WTC11 (cell line): ENCODE data around the gene TMED9.

Source experiments
- ATF1 ChIP-seq: sonication (generic); formaldehyde crosslinking; IDR thresholded peaks from 2 replicates; pipeline ENCODE4 v1.8.1; 2023; ENCODE audit warnings: mild to moderate bottlenecking, moderate library complexity, missing genetic modification reagents
- ATF3 ChIP-seq: sonication (generic); formaldehyde crosslinking; conservative IDR thresholded peaks from 2 replicates; pipeline ENCODE4 v1.8.1; 2022; ENCODE audit warnings: mild to moderate bottlenecking, missing genetic modification reagents
- CBFB ChIP-seq: sonication (generic); formaldehyde crosslinking; IDR thresholded peaks from 2 replicates; pipeline ENCODE4 v1.8.1; 2022; ENCODE audit warnings: mild to moderate bottlenecking, low read depth, missing genetic modification reagents
- CTCF ChIP-seq: fragments of 200-600 bp; IDR thresholded peaks from 2 replicates; pipeline ENCODE4 v1.8.0; 2022; ENCODE audit warnings: antibody characterized with exemption
- MAX ChIP-seq: sonication (generic); formaldehyde crosslinking; IDR thresholded peaks from 2 replicates; pipeline ENCODE4 v1.8.0; 2022; ENCODE audit warnings: mild to moderate bottlenecking, missing genetic modification reagents
- NFYB ChIP-seq: sonication (generic); formaldehyde crosslinking; conservative IDR thresholded peaks from 2 replicates; pipeline ENCODE4 v1.8.0; 2022; ENCODE audit warnings: low read depth, missing genetic modification reagents
- PREB ChIP-seq: sonication (generic); formaldehyde crosslinking; IDR thresholded peaks from 2 replicates; pipeline ENCODE4 v1.8.1; 2022; ENCODE audit warnings: mild to moderate bottlenecking, missing genetic modification reagents, moderate library complexity, borderline replicate concordance
- TEAD4 ChIP-seq: sonication (generic); formaldehyde crosslinking; IDR thresholded peaks from 2 replicates; pipeline ENCODE4 v1.8.0; 2022; ENCODE audit warnings: mild to moderate bottlenecking, missing genetic modification reagents
- TP53 ChIP-seq: sonication (generic); formaldehyde crosslinking; IDR thresholded peaks from 2 replicates; pipeline ENCODE4 v1.8.1; 2023; ENCODE audit warnings: mild to moderate bottlenecking, missing genetic modification reagents
- ZBTB43 ChIP-seq: sonication (generic); formaldehyde crosslinking; IDR thresholded peaks from 2 replicates; pipeline ENCODE4 v1.8.1; 2023; ENCODE audit warnings: mild to moderate bottlenecking, missing genetic modification reagents
- ZNF232 ChIP-seq: sonication (generic); formaldehyde crosslinking; IDR thresholded peaks from 2 replicates; pipeline ENCODE4 v1.8.0; 2022; ENCODE audit warnings: mild to moderate bottlenecking, missing genetic modification reagents
- ZNF281 ChIP-seq: sonication (generic); formaldehyde crosslinking; IDR thresholded peaks from 2 replicates; pipeline ENCODE4 v1.8.0; 2023; ENCODE audit warnings: mild to moderate bottlenecking, missing genetic modification reagents
- ZNF671 ChIP-seq: fragments of 250-450 bp; sonication (Bioruptor Pico); IDR thresholded peaks from 2 replicates; pipeline ENCODE4 v1.8.0; 2021; ENCODE audit warnings: mild to moderate bottlenecking

GRCh38 chr5:177576169-177576568 is 15.8 kb upstream of the TMED9 start:
- no peak for TF ChIP-seq CTCF
- no peak for TF ChIP-seq ZNF232
- TF ChIP-seq NFYB (CRISPR knock-in tag), result no peak
- TF ChIP-seq PREB (CRISPR knock-in tag), result no peak
- no peak for TF ChIP-seq ZBTB43
- TF ChIP-seq TEAD4, result no peak
- TF ChIP-seq ZNF281 (CRISPR knock-in tag), result no peak
- no peak for TF ChIP-seq ATF3 (CRISPR knock-in tag)
- no peak for TF ChIP-seq MAX (CRISPR knock-in tag)
- TF ChIP-seq ATF1 (CRISPR knock-in tag), result no peak
- TF ChIP-seq CBFB (CRISPR knock-in tag), result no peak
- no peak for TF ChIP-seq TP53
- no peak for TF ChIP-seq ZNF671 (CRISPR knock-in tag)
